ENCODE data around the gene CARTPT. TPM values are rescaled to one million over a fixed set of nuclear protein-coding genes. Genes with fewer than 3 reads are reported as not detected.

The CARTPT gene
- total RNA-seq, 1 donor from 2014 or later: not detected

- DNase-seq (ENCODE audit: low read depth in 2 of 2): no peak
Measured at GRCh38 chr5:71737931-71738539, 19.0 kb downstream of the CARTPT start.

- DNase-seq (ENCODE audit: low read depth in 2 of 2): no peak
Measured at GRCh38 chr5:71738662-71739361, 19.7 kb downstream of the CARTPT start.

GRCh38 chr5:71740015-71740753 is 21.1 kb downstream of the CARTPT start:
- DNase-seq (ENCODE audit: low read depth in 2 of 2): no peak

GRCh38 chr5:71743155-71743554 is 24.1 kb downstream of the CARTPT start:
- no peak for DNase-seq (ENCODE audit: low read depth in 2 of 2)

- DNase-seq (ENCODE audit: low read depth in 2 of 2): no peak
Measured at GRCh38 chr5:71744009-71744790, 25.1 kb downstream of the CARTPT start.

GRCh38 chr5:71747182-71747581 is 28.1 kb downstream of the CARTPT start:
- DNase-seq (ENCODE audit: low read depth in 2 of 2): no peak

- DNase-seq (ENCODE audit: low read depth in 2 of 2): no peak
Measured at GRCh38 chr5:71748360-71748759, 29.3 kb downstream of the CARTPT start.

- DNase-seq (ENCODE audit: low read depth in 2 of 2): no peak
Measured at GRCh38 chr5:71751422-71751821, 32.3 kb downstream of the CARTPT start.

GRCh38 chr5:71752441-71753190 is 33.5 kb downstream of the CARTPT start:
- no peak for DNase-seq (ENCODE audit: low read depth in 2 of 2)

- DNase-seq (ENCODE audit: low read depth in 2 of 2): peak; percentile 85 to 87
Measured at GRCh38 chr5:71757590-71758543, 38.8 kb downstream of the CARTPT start.

GRCh38 chr5:71762826-71763225 is 43.8 kb downstream of the CARTPT start:
- DNase-seq (ENCODE audit: low read depth in 2 of 2): no peak

GRCh38 chr5:71767661-71768060 is 48.6 kb downstream of the CARTPT start:
- peak in 1 of 2 donors; percentile 36 for DNase-seq (ENCODE audit: low read depth in 2 of 2)

- peak; percentile 67 to 80 for DNase-seq (ENCODE audit: low read depth in 2 of 2)
Measured at GRCh38 chr5:71769287-71769686, 50.2 kb downstream of the CARTPT start.

- no peak for DNase-seq (ENCODE audit: low read depth in 2 of 2)
Measured at GRCh38 chr5:71770381-71770780, 51.3 kb downstream of the CARTPT start.

Other genes starting within 250 kb of the CARTPT start
- 12.9 and 15.3 TPM in 2 replicates for gene MCCC2, start 131.9 kb upstream of the CARTPT start, total RNA-seq

Data from lung microvascular endothelial cell (primary cell).